Measurements from ENCODE around the gene SLC11A1.

SLC11A1 gene

GRCh38 chr2:218432676-218433365, 50.7 kb downstream of the SLC11A1 start:
- no peak for DNase-seq (ENCODE audit: low read depth, low spot score)

GRCh38 chr2:218434456-218434855, 52.4 kb downstream of the SLC11A1 start:
- DNase-seq (ENCODE audit: low read depth, low spot score), result no peak

- DNase-seq (ENCODE audit: low read depth, low spot score), result no peak
Measured at GRCh38 chr2:218435003-218435982, 53.2 kb downstream of the SLC11A1 start.

- no peak for DNase-seq (ENCODE audit: low read depth, low spot score)
Measured at GRCh38 chr2:218436992-218437391, 54.9 kb downstream of the SLC11A1 start.

GRCh38 chr2:218437969-218438368, 55.9 kb downstream of the SLC11A1 start:
- DNase-seq (ENCODE audit: low read depth, low spot score), result no peak

- no peak for DNase-seq (ENCODE audit: low read depth, low spot score)
Measured at GRCh38 chr2:218438596-218438995, 56.5 kb downstream of the SLC11A1 start.

- no peak for DNase-seq (ENCODE audit: low read depth, low spot score)
Measured at GRCh38 chr2:218444692-218445357, 62.8 kb downstream of the SLC11A1 start.

GRCh38 chr2:218445602-218446001, 63.5 kb downstream of the SLC11A1 start:
- no peak for DNase-seq (ENCODE audit: low read depth, low spot score)

All from astrocyte of the hippocampus (primary cell).